Measurements from ENCODE around the gene ICE2.

Gene ICE2

GRCh38 chr15:60507596-60508424 is 28.9 kb upstream of the ICE2 start:
- peak; percentile 88 for DNase-seq (ENCODE audit: low read depth)
- TF ChIP-seq CTCF (IDR thresholded peaks at IDR 0.05; ENCODE audit: insufficient read depth, low read depth, low read length, missing control alignments) = peak; percentile 91
- no peak overlapping the region for H3K4me3 ChIP-seq (ENCODE audit: low read depth, low read length)

DNA sequence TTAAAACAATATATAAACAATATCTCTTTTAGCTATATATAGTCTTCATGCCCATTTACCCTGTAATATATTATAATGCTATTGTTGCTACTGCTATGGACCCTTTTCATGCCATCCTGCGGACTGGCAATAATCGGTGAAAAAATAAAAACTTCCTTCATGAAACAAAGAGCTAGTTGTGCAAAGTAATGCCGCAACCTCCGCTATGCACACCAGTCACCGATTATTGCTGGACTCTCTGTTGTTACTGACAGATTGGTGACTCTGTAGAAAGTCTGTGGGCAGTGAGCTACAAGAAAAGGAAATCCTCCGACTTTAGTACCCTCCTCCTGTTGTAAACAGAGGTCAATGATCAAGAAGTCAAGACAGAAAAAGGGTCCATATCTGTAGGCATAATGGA is 17.9 kb upstream of the ICE2 start:
- DNase-seq (ENCODE audit: low read depth) = no peak

DNA sequence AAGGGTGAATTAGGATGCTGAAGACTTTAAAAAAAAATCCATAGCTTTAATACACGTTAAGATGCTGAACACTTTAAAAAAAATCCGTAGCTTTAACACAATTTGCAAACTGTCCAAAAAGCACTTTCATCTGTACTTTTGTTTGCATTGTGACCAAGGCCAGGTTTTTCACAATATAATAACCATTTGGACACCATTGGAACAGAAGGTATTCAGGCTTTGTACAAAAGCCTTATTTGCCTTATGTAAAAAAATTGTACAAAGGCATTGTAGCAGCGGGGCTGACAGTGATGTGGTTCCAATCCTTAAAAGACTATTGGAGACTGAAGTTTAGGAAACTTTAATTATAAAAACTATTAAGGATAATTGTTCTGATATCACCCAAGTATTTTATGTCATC is 15.2 kb upstream of the ICE2 start:
- no peak overlapping the region for H3K4me3 ChIP-seq (ENCODE audit: low read depth, low read length)
- no peak for DNase-seq (ENCODE audit: low read depth)
- no peak for TF ChIP-seq CTCF (IDR thresholded peaks at IDR 0.05; ENCODE audit: insufficient read depth, low read depth, low read length, missing control alignments)

More for the DNA sequence above, 17.9 kb upstream of the ICE2 start:
- no peak for TF ChIP-seq CTCF (IDR thresholded peaks at IDR 0.05; ENCODE audit: insufficient read depth, low read depth, low read length, missing control alignments)
- H3K4me3 ChIP-seq (ENCODE audit: low read depth, low read length) = no peak overlapping the region

- no peak overlapping the region for H3K4me3 ChIP-seq (ENCODE audit: low read depth, low read length)
- DNase-seq (ENCODE audit: low read depth) = no peak
- TF ChIP-seq CTCF (IDR thresholded peaks at IDR 0.05; ENCODE audit: insufficient read depth, low read depth, low read length, missing control alignments) = no peak
Observed at GRCh38 chr15:60493166-60493565, 14.2 kb upstream of the ICE2 start.

GRCh38 chr15:60486742-60487141 is 7.8 kb upstream of the ICE2 start:
- no peak for DNase-seq (ENCODE audit: low read depth)
- no peak overlapping the region for H3K4me3 ChIP-seq (ENCODE audit: low read depth, low read length)
- no peak for TF ChIP-seq CTCF (IDR thresholded peaks at IDR 0.05; ENCODE audit: insufficient read depth, low read depth, low read length, missing control alignments)

DNA sequence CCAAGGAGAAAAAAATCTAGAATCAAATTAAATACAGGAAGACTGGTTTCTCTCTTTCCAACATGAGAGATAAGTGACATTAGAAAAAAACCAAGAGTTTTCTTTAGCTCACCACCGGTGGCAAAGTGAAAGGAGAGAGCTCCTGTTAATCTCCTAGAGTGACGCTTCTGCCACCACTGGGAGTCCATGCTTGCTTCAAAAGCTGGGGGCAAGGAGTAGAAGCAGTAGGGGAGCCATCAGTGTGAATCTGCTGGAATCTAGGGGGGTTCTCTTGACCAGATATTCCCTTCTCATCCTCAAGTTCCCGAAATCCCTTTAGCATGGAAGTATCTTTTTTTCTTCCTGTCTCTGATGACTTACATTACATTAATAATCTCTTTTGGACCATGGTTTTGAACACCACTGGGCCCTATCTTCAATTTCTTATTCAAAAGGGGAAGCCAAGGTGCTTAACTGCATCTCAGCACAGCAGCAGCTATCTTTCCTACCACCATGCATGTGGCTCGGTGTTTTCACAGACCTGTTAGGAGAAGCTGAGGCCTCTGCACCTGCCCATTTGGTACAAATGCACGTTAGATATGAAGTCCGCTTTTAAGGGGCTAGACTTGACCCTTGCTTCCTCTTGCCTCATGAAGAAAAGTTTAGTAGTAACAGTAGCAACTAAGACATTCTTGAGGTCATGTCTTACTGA is 6.6 kb upstream of the ICE2 start:
- no peak for TF ChIP-seq CTCF (IDR thresholded peaks at IDR 0.05; ENCODE audit: insufficient read depth, low read depth, low read length, missing control alignments)
- no peak for DNase-seq (ENCODE audit: low read depth)
- H3K4me3 ChIP-seq (ENCODE audit: low read depth, low read length) = no peak overlapping the region

All from GM12865 (cell line).